ENCODE data around the gene RFX3. TPM values are rescaled to one million over a fixed set of nuclear protein-coding genes. Genes with fewer than 3 reads are reported as not detected.

The RFX3 gene
- total RNA-seq, 4 donors from 2014 or later, result 2.1 to 11.5 (median 7.3) TPM

GRCh38 chr9:3477236-3477834 is 48.5 kb downstream of the RFX3 start:
- peaks cover 3 to 9% of the 10 kb centered on the region in 2 donors for H3K4me1 ChIP-seq
- intact Hi-C loops (cut with DNase I; ENCODE audit: low total_unique reads), result no loop called here
- in situ Hi-C loops (cut with MboI; ENCODE audit: low sequenced_read_pairs in 4 of 4), result no loop called here
- no peaks in the 10 kb centered on the region for H3K9me3 ChIP-seq
- H3K4me3 ChIP-seq, result no peak overlapping the region
- DNase-seq (no peak), ATAC-seq (no peak)
- no peak overlapping the region for H3K27ac ChIP-seq
- H3K36me3 ChIP-seq, result no peaks in the 10 kb centered on the region
- no peaks in the 10 kb centered on the region for H3K27me3 ChIP-seq
- TF ChIP-seq POLR2A (IDR thresholded peaks at IDR 0.05) (no peak), CTCF (IDR thresholded peaks at IDR 0.05 in 4 of 5, conservative IDR thresholded peaks at IDR 0.05 in 1 of 5) (no peak)

GRCh38 chr9:3475300-3476020 is 50.3 kb downstream of the RFX3 start:
- Histone ChIP-seq H3K4me3 (no peak overlapping the region), H3K27me3 (no peaks in the 10 kb centered on the region), H3K36me3 (no peaks in the 10 kb centered on the region), H3K9me3 (no peaks in the 10 kb centered on the region), H3K4me1 (peaks cover 12 to 14% of the 10 kb centered on the region in 2 donors), H3K27ac (no peak overlapping the region)
- intact Hi-C loops (cut with DNase I; ENCODE audit: low total_unique reads), result no loop called here
- in situ Hi-C loops (cut with MboI; ENCODE audit: low sequenced_read_pairs in 4 of 4), result no loop called here
- DNase-seq, result no peak
- no peak for ATAC-seq
- no peak for TF ChIP-seq POLR2A (IDR thresholded peaks at IDR 0.05)
- TF ChIP-seq CTCF (IDR thresholded peaks at IDR 0.05 in 4 of 5, conservative IDR thresholded peaks at IDR 0.05 in 1 of 5), result no peak

- intact Hi-C loops (cut with DNase I; ENCODE audit: low total_unique reads) (no loop called here), in situ Hi-C loops (cut with MboI; ENCODE audit: low sequenced_read_pairs in 4 of 4) (loop anchor here in 2 of 4 donors (25.0 kb wide), 2 partner anchors 87 to 862 kb away; no protein-coding TSS in a partner anchor)
- ATAC-seq, result no peak
- Histone ChIP-seq H3K27me3 (no peaks in the 10 kb centered on the region), H3K4me3 (no peak overlapping the region), H3K4me1 (peaks cover 12 to 14% of the 10 kb centered on the region in 2 donors), H3K9me3 (no peaks in the 10 kb centered on the region), H3K36me3 (no peaks in the 10 kb centered on the region), H3K27ac (no peak overlapping the region)
- TF ChIP-seq POLR2A (IDR thresholded peaks at IDR 0.05), result no peak
- TF ChIP-seq CTCF (IDR thresholded peaks at IDR 0.05 in 4 of 5, conservative IDR thresholded peaks at IDR 0.05 in 1 of 5), result no peak
- no peak for DNase-seq
These were observed 51.0 kb downstream of the RFX3 start for GRCh38 chr9:3474821-3475220.

- no peak for DNase-seq
- Histone ChIP-seq H3K4me1 (peaks cover 12 to 14% of the 10 kb centered on the region in 2 donors), H3K27ac (no peak overlapping the region), H3K36me3 (no peaks in the 10 kb centered on the region), H3K27me3 (no peaks in the 10 kb centered on the region), H3K4me3 (no peak overlapping the region), H3K9me3 (no peaks in the 10 kb centered on the region)
- no peak for ATAC-seq
- TF ChIP-seq CTCF (IDR thresholded peaks at IDR 0.05 in 4 of 5, conservative IDR thresholded peaks at IDR 0.05 in 1 of 5), result no peak
- TF ChIP-seq POLR2A (IDR thresholded peaks at IDR 0.05), result no peak
- intact Hi-C loops (cut with DNase I; ENCODE audit: low total_unique reads), result no loop called here
- in situ Hi-C loops (cut with MboI; ENCODE audit: low sequenced_read_pairs in 4 of 4), result loop anchor here in 2 of 4 donors (25.0 kb wide), 2 partner anchors 89 to 864 kb away; no protein-coding TSS in a partner anchor
These were observed 52.4 kb downstream of the RFX3 start for GRCh38 chr9:3473405-3473804.

Measured in gastrocnemius medialis (tissue), 4 donors.